GM21515 (cell line): ENCODE results near the gene PNMA8C.
"Not testable (repeated sequence)": the region's sequence is repeated elsewhere in the genome, so short reads cannot be mapped to it uniquely, and the experiment has no call there.

Experiments used
- ATAC-seq: cut with Tn5 transposase; IDR thresholded peaks from one replicate; pipeline ENCODE4 v1.9.1; 2021; ENCODE audit not compliant: unreplicated experiment

PNMA8C gene

DNA sequence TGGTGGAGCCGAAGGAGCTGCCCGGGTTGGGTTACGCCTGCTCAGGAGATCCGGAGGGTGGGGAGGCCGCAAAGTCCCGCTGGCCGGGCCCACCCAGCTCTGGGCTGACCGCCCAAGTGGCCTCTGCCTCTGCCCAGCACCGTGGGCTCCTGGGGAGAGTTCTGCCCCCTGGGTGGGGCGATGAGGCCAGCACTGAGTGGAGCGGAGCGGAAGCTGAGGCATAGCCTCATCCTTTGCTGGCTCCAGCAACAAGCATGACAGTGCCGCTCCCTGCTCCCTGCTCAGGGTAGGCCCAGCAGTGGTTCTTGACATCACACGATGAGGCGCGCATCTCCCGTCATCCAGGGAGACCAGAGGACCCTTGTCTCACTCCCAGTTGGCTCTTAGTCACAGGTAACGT is 37.9 kb downstream of the PNMA8C start:
- no peak for ATAC-seq

DNA sequence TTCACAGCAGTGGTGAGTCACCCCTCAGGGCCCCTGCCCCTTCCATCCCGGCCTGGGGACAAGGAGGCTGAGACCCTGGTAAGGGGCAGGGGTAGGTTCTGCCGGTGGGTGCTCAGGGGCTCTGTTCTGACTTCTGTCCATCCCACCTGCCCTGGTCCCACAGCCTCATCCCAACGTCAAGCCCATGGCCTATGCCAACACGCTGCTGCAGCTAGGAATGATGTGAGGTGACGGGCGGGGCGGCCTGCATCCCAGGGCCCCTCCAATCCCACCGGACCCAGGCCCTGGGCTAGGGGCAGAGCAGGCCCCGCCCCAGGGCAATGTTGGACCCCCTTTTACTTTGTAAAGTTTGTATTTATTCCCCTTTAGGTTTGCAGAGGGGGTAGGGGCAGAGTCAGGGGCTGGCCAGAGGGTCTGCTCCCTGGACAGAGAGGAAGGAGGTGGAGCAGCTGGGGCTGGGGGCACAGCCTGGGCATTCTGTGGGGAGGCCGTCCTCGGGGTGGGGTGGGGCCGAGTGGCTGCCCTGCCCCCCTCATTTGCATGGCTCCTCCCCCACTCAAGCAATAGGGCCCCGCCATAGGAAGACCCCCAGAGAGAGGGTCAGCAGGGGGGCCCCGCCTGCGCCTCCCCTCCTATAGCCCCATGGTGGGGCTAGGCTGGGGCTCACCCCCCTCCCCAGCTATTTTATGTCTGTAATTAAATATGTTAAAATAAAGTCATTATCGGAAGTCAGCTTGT is 38.4 kb downstream of the PNMA8C start:
- ATAC-seq = no peak

DNA sequence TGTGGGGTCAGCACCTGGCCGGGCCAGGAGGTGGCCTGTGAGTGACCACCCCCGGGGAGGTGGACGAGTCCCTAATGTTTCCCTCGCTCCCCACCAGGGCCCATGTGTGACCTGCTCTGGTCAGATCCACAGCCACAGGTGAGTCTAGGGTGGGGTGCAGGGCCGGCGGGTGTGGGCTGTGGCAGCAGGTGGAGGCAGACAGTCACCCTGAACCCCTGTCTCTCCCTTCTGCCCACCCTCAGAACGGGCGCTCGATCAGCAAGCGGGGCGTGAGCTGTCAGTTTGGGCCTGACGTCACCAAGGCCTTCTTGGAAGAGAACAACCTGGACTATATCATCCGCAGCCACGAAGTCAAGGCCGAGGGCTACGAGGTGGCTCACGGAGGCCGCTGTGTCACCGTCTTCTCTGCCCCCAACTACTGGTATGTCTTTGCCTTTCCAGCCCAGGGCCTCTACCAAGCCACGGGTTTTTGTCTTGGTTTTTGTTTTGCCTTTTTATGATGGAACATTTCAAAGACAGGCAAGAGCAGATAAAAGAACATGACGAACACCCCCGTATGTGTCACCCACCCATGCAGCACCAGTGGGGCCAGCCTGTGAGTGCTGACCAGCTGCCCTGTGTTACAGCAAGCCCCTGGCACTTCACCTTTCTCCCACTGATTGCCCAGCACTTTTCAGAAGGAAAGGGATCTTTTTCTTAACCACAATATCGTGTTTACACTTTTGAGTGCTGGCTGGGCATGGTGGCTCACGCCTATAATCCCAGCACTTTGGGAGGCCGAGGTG is 40.2 kb downstream of the PNMA8C start:
- no peak for ATAC-seq

DNA sequence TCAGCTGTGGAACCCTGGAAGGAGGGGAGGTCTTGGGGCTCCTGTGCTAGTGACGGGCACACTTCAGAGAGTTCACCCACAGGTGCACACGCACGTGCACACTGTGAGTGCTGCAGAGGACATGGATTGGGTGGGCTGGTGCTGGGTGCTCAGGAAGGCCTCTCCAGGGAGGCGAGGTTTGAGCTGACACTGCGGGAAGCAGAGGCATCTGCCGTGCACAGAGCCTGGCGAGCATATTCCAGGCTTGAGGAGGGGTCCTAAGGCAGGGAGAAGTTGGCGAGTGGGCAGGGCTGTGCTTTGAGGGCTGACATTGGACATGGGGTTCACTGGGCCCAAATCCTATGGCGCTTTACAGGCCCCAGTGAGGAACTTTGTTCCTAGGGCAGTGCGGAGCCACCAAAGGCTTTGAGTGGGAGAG is 41.0 kb downstream of the PNMA8C start:
- ATAC-seq = no peak

DNA sequence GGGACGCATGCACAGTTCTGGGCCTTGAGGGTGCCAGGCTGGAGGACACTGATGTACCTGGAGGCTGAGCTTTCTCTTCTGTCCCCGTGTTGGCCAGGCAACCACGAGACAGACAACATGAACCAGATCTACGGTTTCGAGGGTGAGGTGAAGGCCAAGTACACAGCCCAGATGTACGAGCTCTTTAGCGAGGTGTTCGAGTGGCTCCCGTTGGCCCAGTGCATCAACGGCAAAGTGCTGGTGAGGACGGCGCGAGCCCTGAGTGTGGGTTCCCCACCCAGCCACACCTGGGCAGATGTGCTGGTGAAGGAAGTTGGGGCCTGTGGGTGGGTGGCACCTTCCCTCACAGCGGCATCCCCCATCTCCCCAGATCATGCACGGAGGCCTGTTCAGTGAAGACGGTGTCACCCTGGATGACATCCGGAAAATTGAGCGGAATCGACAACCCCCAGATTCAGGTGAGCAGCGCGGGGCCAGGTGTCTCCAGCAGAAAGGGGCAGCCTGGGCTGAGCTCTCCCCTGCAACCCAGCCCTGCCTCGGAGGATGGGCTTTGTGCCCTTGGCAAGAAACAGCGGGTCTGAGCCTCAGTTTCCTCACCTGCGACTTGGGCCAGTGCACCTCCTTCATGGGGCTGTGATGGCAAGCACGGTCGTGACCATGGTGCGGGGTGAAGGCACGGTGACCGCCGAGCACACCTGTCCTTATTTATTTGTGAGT is 41.6 kb downstream of the PNMA8C start:
- no peak for ATAC-seq

GRCh38 chr19:46386151-46386550 is 42.6 kb downstream of the PNMA8C start:
- no peak for ATAC-seq

- no peak for ATAC-seq
These were observed 43.1 kb downstream of the PNMA8C start for GRCh38 chr19:46385636-46386035.

DNA sequence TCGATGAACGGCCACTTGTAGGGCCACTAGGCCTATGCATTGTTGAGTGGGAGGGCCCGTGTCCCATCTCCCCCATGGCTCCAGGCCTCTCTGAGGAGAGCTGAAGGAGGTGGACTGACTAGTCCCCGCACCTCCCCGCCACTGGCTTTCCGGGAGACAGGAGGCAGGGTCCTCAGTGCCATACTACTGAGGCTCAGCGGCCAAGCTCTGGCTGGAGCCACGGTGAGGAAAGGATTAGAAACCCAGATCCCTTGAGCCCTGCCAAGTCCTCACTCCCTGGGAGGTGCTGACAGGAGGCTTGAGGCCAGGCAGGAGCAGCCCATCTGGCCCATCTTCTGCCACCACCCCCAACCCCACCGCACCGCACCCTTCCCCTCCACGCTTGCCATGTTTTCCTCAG is 44.3 kb downstream of the PNMA8C start:
- ATAC-seq = no peak

DNA sequence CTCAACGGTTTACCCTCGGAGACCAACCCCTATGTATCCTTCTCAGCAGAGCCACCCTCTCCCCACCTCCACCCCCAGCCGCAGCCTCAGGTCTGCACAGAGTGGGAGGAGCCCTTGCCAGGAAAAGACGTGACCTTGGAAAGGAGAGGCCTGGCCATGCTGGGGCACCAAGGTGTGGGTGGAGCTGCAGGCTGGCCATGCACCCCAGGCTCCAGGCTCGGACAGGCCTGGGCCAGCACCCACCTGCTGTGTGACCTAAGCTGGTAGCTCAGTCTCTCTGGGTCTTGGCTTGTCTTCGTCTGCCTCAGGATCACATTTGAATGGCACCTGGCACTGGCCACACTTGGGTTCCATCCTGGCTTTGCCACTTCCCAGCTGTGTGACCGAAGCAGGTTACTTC is 44.9 kb downstream of the PNMA8C start:
- no peak for ATAC-seq

DNA sequence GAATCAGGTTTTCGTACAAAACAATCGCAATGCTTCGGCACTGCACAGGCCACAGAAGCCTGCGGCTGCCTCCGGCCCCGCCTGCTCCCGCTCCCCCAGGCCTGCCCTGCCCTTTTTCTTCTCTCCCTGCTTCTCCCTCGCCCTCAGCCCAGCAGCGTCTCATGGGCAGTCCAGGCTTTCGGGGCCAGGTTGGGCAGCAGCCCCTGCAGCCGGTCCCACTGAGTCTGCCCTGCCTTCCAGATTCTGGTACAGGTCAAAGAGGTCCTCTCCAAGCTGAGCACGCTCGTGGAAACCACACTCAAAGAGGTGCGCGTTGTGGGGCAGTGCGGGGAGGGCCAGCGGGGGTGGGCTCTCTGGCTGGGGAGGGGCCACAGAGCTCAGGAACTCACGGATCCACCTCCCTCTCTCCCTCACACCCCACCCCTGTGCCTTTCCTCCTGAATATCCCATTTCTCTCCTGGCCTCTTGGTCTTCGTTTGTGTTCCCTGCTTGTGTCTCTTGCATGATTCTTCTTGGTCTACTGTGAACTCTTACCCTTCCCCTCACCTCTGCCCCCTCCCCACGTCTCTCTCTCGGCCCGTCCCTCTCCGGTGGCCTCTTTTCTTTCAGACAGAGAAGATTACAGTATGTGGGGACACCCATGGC is 45.4 kb downstream of the PNMA8C start:
- ATAC-seq = no peak

DNA sequence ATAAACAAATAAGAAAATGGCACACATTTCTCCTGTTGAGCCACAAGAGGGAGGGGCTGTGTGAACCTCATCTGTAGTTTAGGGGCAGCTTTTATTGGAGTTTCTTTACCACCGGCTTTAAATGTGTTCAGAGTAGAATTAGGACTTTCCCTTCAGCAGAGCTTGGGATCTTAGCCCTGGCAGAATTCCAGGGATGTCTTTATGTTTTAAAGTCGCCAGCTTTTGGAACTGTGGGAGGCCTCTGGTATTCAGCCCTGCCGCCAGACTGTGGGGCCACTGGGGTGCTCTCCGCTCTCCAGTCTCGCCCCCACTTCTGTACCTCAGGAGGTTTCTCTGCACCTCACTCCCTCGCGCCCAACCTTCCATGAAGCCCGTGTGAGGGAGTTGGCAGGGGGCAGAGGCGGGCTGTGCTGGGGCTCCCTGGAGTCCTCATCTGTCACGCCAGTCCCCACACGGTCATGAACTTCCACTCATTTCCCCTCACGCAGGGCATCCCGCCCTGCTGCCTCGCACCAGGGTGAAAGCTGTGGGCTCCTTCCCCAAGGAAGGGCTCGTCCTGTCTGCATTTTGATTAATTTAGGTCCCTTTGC is 46.9 kb downstream of the PNMA8C start:
- ATAC-seq = no peak

DNA sequence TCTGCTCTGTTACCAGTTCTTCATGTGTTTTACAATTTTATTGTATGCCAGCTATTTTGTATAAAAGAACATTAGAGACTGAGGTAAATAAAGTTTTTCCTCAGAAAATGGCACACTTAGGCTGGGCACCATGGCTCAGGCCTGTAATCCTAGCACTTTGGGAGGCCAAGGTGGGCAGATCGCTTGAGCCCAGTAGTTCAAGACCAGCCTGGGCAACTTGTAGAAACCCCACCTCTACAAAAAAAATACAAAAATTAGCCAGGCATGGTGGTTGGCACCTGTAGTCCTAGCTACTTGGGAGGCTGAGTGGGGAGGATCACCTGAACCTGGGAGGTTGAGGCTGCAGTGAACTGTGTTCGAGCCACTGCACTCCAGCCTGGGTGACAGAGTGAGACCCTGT is 47.4 kb downstream of the PNMA8C start:
- no peak for ATAC-seq

DNA sequence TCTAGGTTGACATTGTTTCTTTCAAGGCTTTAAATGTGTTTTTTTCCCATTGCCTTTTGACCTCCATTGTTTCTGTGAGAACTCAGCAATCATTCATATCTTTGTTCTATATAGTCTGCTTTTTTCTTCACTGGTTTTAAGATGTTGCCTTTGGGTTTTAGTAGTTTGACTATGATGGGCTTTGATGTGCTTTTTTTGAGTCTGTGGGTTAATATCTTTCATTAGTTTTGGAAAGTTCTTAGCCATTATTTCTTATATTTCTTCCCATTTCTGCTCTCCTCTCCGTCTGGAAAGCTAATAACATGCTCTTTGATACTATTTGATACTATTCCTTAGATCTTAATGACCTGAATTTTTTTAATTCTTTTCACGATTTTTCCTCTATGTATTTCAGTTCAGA is 48.0 kb downstream of the PNMA8C start:
- ATAC-seq = no peak

GRCh38 chr19:46378268-46378667 is 50.5 kb downstream of the PNMA8C start:
- no peak for ATAC-seq

DNA sequence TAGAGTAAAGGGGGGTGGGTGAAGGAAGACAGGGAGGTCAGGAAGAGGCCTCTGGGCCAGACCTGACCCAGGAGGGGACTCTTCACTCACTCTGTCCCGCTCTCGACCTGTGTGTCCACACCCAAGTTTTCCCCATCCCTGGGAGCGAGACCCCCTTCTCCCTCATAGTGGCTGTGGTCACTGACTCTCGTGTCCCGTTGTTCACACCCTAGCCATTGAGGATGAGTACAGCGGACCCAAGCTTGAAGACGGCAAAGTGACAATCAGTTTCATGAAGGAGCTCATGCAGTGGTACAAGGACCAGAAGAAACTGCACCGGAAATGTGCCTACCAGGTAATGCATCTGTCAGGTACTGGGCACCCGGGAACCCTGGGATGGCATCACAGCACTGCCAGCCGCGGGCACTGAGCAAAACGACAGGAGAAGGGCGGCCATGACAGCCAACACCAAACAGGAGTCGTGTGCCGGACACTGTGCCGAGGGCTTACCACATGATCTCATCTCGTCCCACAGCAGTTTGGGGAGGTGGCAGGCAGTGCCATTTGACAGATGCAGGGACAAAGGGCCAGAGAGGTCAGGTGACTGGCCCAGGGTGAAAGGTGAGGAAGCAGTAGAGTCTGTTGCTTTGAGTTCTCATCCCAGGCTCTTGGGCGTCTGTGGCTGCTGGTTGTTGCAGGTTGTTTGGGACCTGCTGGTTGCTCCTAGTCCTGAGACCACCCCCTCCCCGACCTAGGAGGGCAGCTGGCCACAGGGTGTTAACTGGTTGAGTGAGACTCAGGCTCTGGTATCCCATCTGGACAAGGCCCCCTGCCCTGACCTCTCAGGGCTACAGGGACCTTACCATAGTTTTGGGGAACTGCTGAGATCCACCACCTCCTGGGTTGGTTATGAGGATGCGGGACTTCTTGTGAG is 52.2 kb downstream of the PNMA8C start:
- ATAC-seq = no peak

DNA sequence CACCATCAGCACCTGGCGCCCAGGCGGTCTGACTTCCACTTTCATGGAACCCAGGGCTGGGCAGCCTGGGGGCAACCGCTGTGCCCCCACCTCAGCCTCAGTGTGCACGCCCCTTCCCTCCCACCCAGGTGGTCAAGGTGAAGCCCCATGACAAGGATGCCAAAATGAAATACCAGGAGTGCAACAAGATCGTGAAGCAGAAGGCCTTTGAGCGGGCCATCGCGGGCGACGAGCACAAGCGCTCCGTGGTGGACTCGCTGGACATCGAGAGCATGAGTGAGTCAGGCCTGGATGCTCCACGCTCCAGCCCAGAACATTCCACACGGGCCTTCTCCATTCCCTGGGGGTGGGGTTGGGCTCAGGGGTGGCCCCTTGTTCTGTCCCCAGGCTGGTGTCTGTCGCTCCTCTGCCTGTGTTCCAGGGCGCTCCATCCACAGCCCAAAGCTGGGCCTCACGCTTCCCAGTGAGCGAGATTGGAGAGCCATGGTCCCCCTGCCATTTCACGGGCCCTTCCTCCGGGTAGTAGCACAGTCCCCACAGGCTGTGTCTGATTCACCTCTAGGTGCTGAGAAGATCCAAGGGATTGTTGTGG is 53.2 kb downstream of the PNMA8C start:
- not testable (repeated sequence) for ATAC-seq
